Activated CD8-positive, alpha-beta memory T cell treated with anti-CD3 and anti-CD28 coated beads for 36 hours (primary cell): ENCODE results near the gene HS3ST6. TPM values are rescaled to one million over a fixed set of nuclear protein-coding genes. Genes with fewer than 3 reads are reported as not detected.
"Not testable (repeated sequence)": the region's sequence is repeated elsewhere in the genome, so short reads cannot be mapped to it uniquely, and the experiment has no call there.

Source experiments
- CTCF ChIA-PET: fragments of 350-600 bp; sonication (Branson Sonifier 250); formaldehyde crosslinking; loops from one replicate; lab custom pipeline; 2021; ENCODE audit warnings: antibody characterized with exemption; lab: Charles Lee
- POLR2A ChIA-PET: fragments of 350-600 bp; sonication (Branson Sonifier 250); formaldehyde crosslinking; loops from one replicate; lab custom pipeline; 2021; ENCODE audit warnings: antibody characterized with exemption; lab: Charles Lee
- total RNA-seq, 2 experiments: library from RNA; stranded (reverse); gene quantifications; one replicate each; pipeline ENCODE4 v1.2.3, GENCODE V29; 2021

HS3ST6 gene
- total RNA-seq, 2 experiments from 2014 or later: not detected

DNA sequence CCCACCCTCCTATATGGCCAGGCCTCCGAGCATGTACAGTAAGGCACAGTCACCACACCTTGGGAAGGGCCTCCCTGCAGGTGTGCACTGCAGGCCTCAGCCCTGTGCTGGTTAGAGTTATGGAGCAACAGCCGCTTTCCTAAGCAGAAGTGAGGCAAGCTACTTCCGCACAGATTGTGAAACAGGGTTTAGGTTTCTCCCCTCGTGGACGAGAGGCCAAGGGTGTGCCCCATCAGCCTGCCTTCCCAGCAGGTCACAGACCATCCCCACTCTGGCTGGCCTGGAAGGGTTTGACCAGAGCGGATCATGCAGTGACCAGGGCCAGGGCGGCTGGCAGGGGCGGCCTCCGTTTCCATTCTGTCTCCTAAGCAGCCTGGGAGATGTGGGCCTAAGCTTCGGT lies 20.1 kb upstream of the HS3ST6 start:
- CTCF ChIA-PET: interaction anchor here (1.0 kb wide), 1 partner anchor 9 kb away, joined by 5 read pairs; no protein-coding TSS in a partner anchor

DNA sequence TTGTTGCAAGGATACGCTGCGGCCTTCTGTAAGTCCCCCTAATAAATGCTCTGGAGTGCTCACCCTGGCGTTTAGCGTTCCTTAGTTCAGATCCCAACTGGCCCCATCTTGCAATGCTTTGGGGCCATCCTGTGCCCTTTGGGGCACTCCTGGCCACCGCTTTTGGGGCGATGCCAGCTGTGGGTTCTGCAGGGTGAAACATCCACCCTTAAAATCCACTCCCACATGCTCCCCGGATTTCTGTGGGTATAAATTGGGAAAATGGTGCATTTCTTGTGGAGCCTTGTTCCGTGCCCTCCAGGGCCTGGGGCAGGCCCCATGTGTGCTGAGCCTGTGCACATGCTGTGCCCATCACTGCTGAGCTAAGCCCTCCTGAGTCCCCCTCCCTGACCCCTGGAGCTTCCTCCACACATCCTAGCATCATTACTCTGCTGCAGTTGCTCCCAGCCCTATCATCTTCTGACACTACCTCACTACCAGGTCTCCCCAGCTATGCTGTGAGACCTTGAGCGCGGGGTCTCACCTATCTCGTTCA lies 18.8 kb upstream of the HS3ST6 start:
- CTCF ChIA-PET: no interaction called here
- POLR2A ChIA-PET: no interaction called here

More for the DNA sequence above, 20.1 kb upstream of the HS3ST6 start:
- POLR2A ChIA-PET: no interaction called here

DNA sequence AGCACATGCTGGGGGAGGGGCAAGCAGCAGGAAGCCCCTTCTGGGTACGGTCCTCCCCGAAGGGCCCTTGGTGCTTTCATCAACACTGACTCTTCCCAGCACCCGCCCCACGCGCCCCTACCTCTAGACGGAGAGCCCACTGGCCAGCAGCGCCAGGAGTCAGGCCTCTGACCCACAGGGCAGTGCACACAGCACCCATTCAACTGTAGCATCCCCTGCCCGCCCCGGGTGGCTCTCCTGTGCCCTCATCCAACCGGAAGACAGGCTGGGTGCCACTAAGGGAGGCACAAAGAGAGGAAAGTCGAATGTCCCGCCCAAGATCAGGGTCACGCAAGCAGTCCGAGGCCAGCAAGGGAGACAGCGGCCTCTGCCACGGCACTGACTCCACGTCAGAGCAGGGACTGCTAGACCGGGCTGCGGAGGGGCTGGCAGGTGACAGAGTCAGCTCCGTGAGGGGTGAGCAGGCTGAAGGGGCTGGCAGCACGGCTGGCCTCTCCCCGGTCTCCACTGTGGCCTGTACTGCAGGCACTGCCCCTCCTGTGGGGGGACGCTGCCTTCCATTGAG lies 15.0 kb upstream of the HS3ST6 start:
- CTCF ChIA-PET: no interaction called here
- POLR2A ChIA-PET: no interaction called here

- POLR2A ChIA-PET: no interaction called here
Observed at GRCh38 chr16:1932050-1933028, 14.1 kb upstream of the HS3ST6 start.

DNA sequence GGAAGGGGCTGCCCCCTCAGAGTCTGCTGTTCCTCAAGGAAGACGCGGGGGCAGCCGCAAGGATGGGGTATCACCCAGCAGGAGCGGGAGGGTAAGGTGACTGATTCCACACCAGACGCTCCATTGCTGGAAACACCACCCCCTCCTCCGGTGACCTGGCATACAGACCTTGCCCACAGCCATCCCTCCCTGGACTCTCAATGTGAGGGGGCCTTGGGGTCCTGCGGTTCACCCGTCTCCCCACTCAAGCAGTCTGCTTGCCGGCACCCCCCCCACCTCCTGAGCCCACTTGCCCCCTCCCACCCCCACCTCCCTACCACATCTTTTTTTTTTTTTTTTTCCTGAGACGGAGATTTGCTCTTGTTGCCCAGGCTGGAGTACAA lies 12.1 kb upstream of the HS3ST6 start:
- POLR2A ChIA-PET: no interaction called here

More at GRCh38 chr16:1932050-1933028, 14.1 kb upstream of the HS3ST6 start:
- CTCF ChIA-PET: interaction anchor here (0.6 kb wide), 1 partner anchor 69 kb away, joined by 3 read pairs; no protein-coding TSS in a partner anchor

DNA sequence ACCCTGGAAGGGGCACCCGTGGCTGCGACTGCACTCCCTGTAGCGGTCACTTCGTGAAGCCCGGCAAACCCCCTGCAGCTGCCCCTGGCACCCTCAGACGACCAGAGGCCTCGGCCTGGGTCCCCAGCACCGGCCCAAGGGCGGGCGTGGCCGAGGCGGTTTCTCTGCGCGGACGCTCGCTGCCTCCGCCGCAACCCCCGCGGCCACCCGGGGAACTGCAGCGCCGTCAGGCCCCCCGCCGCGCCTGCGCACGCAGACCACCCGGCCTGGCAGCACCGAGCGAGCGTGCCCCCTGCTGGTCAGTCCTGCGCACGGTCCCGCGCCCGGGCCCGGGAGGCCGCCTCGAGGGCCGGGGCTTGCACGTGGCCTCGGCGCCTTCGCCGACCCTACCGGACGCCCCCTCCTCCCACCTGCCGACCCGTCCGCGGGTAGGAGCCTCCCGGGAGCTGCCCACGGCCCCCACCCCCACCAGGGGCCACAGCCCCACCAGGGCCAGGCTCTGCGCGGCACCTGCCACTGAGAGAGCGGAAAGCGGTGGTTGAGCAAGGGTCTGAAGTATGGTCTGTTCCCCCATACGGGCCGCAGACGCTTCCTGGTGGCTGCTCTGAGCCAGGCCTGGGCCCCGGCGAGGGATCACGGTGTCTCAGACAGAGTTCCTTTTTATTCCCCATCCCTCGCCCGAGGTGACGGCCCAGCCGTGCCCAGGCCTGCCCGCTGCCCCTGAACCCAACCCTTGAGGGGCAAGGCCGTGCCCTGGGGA lies 11.5 kb upstream of the HS3ST6 start:
- ChIA-PET POLR2A (interaction anchor here (0.9 kb wide), 1 partner anchor 148 kb away, joined by 3 read pairs; the partner anchor contains the start of genes NUBP2 and SPSB3), CTCF (interaction anchor here (0.6 to 2.5 kb wide), 14 partner anchors 9 to 540 kb away, joined by 3 to 13 read pairs (median 4); partner anchors contain the start of genes FAHD1, HAGH and RPS2)

More for the DNA sequence above, 12.1 kb upstream of the HS3ST6 start:
- CTCF ChIA-PET: interaction anchor here (0.7 to 2.5 kb wide), 3 partner anchors 21 to 75 kb away, joined by 3 to 13 read pairs (median 3); no protein-coding TSS in a partner anchor

DNA sequence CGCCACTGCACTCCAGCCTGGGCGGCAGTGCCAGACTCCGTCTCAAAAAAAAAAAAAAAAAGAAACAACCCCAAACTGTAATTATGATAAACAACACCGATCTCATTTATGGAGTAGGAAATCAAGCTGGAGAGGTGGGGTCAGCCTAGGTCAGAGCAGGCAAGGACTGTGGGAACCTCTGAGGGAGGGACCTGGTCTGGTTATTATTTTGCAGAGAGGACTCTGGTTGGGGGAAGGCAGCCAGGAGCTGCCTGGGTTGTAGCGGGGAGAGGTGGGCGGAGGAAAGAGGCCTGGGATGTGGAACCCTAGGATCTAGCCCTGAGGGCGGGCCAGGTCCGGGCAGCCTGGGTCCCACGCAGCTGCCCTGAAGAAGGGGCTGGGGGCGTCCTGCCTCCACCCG lies 10.9 kb upstream of the HS3ST6 start:
- CTCF ChIA-PET: interaction anchor here (0.6 to 2.5 kb wide), 15 partner anchors 9 to 573 kb away, joined by 3 to 13 read pairs (median 4); partner anchors contain the start of genes FAHD1, HAGH and RPS2
- POLR2A ChIA-PET: interaction anchor here (0.9 to 1.5 kb wide), 2 partner anchors 14 to 147 kb away, joined by 3 to 4 read pairs; partner anchors contain the start of genes MSRB1, NUBP2 and SPSB3

GRCh38 chr16:1926271-1926670 lies 8.1 kb upstream of the HS3ST6 start:
- ChIA-PET POLR2A (no interaction called here), CTCF (no interaction called here)

DNA sequence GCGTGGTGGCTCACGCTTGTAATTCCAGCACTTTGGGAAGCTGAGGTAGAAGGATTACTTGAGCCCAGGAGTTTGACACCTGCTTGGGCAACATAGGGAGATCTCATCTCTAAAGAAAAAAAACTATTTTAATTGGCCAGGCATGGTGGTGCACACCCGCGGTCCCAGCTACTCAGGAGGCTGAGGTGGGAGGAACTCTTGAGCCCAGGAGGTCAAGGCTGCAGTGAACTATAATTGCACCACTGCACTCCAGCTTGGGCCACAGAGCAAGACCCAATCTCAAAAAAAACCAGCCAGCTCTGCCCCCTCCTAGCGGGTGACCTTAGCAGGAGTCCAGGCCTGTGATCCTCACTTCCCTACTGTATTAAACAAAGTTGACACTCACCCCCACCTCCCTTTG lies 5.9 kb upstream of the HS3ST6 start:
- ChIA-PET CTCF (interaction anchor here (1.1 to 1.2 kb wide), 2 partner anchors 10 to 61 kb away, joined by 3 to 5 read pairs; no protein-coding TSS in a partner anchor), POLR2A (no interaction called here)

DNA sequence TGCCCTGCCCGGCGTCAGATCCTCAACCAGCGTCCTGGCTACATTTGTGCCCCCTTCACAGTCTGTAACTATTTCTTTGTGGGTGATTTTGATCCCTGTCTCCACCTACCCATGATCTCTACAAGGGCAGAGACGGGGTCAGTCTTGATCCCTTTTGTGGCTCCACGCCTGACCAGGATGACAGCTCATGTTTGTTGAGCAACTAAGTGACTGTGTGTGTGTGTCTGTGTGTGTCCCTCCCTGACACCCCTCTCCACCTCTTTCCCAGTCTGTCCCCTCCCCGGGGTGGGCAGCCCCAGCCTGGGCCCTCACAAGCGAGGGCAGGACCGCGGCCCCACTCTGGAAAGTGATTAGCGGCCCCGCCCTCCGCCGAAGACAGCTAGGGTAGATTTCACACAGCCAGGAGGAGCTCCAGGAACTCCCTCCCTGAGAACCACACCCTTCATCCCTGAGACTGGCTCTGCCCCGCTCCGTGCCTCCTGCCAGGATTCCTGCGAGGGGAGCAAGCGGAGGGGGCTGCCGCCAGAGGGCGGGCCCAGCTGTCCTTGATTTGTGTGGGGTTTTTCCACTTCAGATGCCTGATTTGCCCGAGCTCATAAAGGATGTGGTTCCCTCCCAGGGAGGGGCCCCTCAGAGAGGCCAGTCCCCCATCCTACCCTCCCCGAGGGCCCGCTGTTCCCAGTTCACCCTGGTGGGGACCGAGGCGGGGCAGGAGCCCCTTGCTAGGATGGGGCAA lies 5.3 kb upstream of the HS3ST6 start:
- POLR2A ChIA-PET: no interaction called here
- CTCF ChIA-PET: interaction anchor here (0.6 to 1.2 kb wide), 2 partner anchors 9 to 72 kb away, joined by 4 to 5 read pairs; no protein-coding TSS in a partner anchor

DNA sequence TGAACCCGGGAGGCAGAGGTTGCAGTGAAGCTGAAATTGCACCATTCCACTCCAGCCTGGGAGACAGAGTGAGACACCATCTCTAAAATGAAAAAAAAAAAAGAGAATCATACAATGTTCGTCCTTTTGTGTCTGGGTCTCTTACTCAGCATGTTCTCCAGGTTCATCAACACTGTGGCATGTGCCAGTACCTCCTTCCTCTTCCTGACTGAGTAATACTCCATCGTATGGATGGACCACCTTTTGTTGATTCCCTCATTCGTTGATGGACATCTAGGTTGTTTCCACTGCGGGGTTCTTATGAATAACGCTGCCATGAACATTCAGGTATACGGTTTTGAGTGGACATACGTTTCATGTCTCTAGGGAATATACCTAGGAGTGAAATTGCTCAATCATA lies 4.1 kb upstream of the HS3ST6 start:
- POLR2A ChIA-PET: no interaction called here

DNA sequence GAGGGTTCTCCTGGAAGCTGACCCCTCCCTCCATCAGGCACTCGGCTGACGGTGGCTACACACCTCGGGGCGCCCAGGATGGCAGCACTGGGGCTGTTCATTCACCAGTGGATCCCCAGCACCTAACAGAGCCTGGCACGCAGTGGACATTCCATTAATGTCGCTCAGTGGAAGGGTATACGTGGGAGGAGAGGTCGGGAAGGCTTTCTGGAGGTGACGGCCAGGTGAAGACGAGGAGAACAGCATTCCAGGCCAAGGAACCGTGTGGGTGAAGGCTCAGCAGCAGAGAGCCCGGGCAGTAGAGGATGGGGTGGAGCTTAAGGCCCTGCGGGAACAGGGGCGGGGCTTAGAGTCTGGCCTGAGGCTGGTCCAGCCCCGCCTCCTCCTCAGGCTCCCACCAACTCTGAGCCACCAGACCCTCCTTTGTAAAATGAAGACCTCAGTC lies 2.5 kb upstream of the HS3ST6 start:
- CTCF ChIA-PET: no interaction called here
- POLR2A ChIA-PET: no interaction called here

More for the DNA sequence above, 4.1 kb upstream of the HS3ST6 start:
- CTCF ChIA-PET: no interaction called here

DNA sequence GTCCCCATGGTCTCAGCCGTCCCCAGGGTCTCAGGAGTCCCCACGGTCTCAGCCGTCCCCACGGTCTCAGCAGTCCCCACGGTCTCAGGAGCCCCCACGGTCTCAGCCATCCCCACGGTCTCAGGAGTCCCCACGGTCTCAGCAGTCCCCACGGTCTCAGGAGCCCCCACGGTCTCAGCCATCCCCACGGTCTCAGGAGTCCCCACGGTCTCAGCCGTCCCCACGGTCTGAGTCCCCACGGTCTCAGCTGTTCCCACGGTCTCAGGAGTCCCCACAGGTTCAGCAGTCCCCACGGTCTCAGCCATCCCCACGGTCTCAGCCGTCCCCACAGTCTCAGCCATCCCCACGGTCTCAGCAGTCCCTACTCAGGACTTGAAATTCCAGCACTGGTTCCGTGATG lies 1.9 kb upstream of the HS3ST6 start:
- POLR2A ChIA-PET, CTCF ChIA-PET: not testable (repeated sequence)

DNA sequence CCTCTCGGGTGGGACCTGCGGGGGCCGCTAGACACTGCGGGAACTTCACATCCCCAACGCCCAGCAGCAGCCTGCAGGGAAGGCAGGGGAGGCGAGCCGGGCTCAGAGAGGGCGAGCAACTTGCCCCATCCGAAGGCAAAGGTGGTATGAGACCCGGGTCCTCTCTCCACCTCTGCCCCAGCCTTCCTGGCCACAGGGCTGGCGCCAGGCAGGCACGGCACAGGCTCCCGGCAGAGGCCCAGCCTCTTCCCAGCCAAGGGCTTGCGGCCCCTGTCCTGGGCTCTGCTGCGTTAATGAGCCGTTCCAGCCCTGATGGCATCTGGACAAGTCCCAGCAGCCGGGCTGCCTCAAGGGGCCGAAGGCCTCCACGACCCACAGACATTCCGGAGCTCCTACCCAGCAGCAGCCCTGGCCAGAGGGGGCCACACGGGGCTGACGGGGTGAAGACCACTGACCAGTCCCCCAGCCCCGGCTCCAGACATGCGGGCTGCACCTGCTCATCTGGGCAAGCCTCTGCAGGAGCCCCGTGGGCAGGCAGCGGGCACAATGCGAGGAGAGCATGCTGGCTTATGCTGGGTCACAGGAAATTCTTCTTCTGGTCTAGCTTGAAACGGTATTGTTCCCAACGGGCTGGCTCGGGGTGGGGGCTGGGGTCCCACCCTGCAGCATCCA lies 1.2 kb upstream of the HS3ST6 start:
- ChIA-PET POLR2A (no interaction called here), CTCF (no interaction called here)

GRCh38 chr16:1917665-1918350 lies 407 bp downstream of the HS3ST6 start:
- ChIA-PET POLR2A (no interaction called here), CTCF (no interaction called here)

DNA sequence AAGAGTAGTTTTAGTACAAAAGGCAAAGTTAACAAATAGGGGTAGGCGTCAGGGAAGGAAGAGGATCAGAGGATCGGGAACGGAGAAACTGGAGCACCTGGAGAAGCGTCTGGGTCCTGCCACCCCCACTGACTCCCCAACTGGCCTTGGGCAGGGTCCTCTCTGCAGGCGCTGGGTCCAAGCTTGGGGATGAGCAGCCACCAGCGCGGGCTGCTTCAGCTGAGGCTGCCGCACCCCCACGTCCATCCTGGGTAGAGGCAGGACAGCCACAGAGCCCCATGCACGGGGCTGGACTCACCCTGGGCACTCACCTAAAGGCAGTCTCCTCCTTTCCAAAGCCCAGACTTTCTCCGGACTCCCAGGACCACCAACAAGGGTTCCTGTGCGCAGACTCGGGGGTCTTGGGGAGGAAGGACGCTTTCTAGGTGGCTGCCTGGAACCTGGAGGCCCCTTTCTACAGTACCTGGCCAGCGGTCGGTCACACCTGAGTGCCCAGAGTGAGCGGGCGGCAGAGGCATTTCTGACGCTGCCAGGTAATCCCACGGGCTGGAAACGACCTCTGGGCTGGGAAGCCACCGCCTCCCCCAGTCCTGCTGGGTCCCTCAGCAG lies 1.1 kb downstream of the HS3ST6 start:
- ChIA-PET POLR2A (no interaction called here), CTCF (no interaction called here)

DNA sequence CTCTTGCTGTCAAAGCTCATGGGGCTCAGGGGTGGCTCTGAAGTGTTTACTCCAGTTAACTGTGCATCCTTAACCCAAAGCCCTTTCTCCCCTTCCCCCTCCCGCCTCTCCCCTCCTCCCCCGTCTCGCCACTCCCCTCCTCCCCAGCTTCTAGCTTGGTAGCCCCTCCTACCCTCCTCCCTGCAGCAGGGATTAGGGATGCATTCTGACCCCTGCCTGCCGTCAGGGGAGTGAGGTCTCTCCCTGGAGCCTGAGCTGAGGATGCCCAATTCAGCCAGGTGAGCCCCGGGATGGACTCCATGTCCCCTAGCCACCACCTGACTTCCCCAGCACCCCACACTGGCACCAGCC lies 1.6 kb downstream of the HS3ST6 start:
- ChIA-PET CTCF (no interaction called here), POLR2A (no interaction called here)
